ENCODE data around the gene SLC10A7. TPM values are rescaled to one million over a fixed set of nuclear protein-coding genes. Genes with fewer than 3 reads are reported as not detected.

Gene SLC10A7
- total and polyA plus RNA-seq, 2 of the 13 experiments (the other 11 are each of a cell fraction or from before 2014, with no cell fraction given): 18.5 to 18.8 TPM

DNA sequence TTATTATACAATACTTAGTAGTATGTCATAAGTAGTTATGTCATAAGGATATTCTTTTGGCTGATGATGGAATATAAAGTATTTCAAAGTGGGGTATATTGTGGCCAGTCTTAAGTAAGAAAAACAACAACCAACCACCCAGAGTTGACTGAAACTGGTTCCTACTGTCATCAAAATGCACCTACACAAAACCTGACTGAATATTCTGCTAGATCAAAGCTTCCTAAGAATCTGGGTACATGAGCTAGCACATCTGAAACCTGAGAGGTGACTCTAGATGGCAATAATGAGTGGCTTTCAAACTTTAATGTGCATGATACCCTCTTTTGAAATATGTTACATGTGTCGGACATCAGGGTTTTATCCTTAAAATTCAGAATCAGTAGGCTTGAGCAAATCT is 247.0 kb downstream of the SLC10A7 start:
- H3K4me1 ChIP-seq (ENCODE audit: insufficient read depth, low read length): no peaks in the 10 kb centered on the region
- 100% methylated on average over 1 of the region's 1 CpG for WGBS (ENCODE audit: low lambda C conversion rate)
- intact Hi-C loops (cut with micrococcal nuclease; ENCODE audit: unreplicated experiment) (no loop called here), in situ Hi-C loops (cut with HindIII; ENCODE audit: extremely low pct_ligation_motif_present, low pct_unique_long_range_greater_than_20kb) (no loop called here)
- no peaks in the 10 kb centered on the region for H4K20me1 ChIP-seq (ENCODE audit: insufficient read depth, low read length)
- H3K9me3 ChIP-seq (ENCODE audit: low read length): no peaks in the 10 kb centered on the region
- FAIRE-seq (no peak), ATAC-seq (no peak), DNase-seq (ENCODE audit: low spot score) (no peak)
- no peak overlapping the region for H2AFZ ChIP-seq (ENCODE audit: low read length)
- ChIA-PET CTCF (ENCODE audit: low intra/inter-chr PET ratio, low total read pairs) (no interaction called here), POLR2A (no interaction called here)
- no peaks in the 10 kb centered on the region for H3K79me2 ChIP-seq (ENCODE audit: insufficient read depth, low read length)
- no peak for TF ChIP-seq HCFC1 (IDR thresholded peaks at IDR 0.05; ENCODE audit: low read depth, low read length)
- TF ChIP-seq, protein P1, sequence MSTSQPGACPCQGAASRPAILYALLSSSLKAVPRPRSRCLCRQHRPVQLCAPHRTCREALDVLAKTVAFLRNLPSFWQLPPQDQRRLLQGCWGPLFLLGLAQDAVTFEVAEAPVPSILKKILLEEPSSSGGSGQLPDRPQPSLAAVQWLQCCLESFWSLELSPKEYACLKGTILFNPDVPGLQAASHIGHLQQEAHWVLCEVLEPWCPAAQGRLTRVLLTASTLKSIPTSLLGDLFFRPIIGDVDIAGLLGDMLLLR (CRISPR knock-in tag; IDR thresholded peaks at IDR 0.05): no peak
- no peak for TF ChIP-seq ZNF205 (CRISPR knock-in tag; IDR thresholded peaks at IDR 0.05)
- no peak for TF ChIP-seq ARNTL (CRISPR knock-in tag; IDR thresholded peaks at IDR 0.05)
- TF ChIP-seq, protein P2, sequence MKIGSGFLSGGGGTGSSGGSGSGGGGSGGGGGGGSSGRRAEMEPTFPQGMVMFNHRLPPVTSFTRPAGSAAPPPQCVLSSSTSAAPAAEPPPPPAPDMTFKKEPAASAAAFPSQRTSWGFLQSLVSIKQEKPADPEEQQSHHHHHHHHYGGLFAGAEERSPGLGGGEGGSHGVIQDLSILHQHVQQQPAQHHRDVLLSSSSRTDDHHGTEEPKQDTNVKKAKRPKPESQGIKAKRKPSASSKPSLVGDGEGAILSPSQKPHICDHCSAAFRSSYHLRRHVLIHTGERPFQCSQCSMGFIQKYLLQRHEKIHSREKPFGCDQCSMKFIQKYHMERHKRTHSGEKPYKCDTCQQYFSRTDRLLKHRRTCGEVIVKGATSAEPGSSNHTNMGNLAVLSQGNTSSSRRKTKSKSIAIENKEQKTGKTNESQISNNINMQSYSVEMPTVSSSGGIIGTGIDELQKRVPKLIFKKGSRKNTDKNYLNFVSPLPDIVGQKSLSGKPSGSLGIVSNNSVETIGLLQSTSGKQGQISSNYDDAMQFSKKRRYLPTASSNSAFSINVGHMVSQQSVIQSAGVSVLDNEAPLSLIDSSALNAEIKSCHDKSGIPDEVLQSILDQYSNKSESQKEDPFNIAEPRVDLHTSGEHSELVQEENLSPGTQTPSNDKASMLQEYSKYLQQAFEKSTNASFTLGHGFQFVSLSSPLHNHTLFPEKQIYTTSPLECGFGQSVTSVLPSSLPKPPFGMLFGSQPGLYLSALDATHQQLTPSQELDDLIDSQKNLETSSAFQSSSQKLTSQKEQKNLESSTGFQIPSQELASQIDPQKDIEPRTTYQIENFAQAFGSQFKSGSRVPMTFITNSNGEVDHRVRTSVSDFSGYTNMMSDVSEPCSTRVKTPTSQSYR (CRISPR knock-in tag; IDR thresholded peaks at IDR 0.05; ENCODE audit: borderline replicate concordance): no peak
- TF ChIP-seq SMAD1 (CRISPR knock-in tag; IDR thresholded peaks at IDR 0.05; ENCODE audit: borderline replicate concordance, low read depth): no peak
- TF ChIP-seq, protein P3, sequence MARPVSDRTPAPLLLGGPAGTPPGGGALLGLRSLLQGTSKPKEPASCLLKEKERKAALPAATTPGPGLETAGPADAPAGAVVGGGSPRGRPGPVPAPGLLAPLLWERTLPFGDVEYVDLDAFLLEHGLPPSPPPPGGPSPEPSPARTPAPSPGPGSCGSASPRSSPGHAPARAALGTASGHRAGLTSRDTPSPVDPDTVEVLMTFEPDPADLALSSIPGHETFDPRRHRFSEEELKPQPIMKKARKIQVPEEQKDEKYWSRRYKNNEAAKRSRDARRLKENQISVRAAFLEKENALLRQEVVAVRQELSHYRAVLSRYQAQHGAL (CRISPR knock-in tag; IDR thresholded peaks at IDR 0.05; ENCODE audit: not compliant biosample characterization): no peak
- TF ChIP-seq ZNF569 (CRISPR knock-in tag; IDR thresholded peaks at IDR 0.05; ENCODE audit: borderline replicate concordance): no peak
- TF ChIP-seq ZNF335 (CRISPR knock-in tag; IDR thresholded peaks at IDR 0.05): no peak
- no peak for TF ChIP-seq ZNF136 (CRISPR knock-in tag; IDR thresholded peaks at IDR 0.05; ENCODE audit: low read depth)
- no peak for TF ChIP-seq PAX8 (CRISPR knock-in tag; IDR thresholded peaks at IDR 0.05; ENCODE audit: borderline replicate concordance)
- no peak for TF ChIP-seq CEBPB (IDR thresholded peaks at IDR 0.05; ENCODE audit: borderline replicate concordance, low read depth, low read length)
- no peak for TF ChIP-seq RBFOX2 (IDR thresholded peaks at IDR 0.05; ENCODE audit: low read depth, low read length)
- H3K4me2 ChIP-seq (ENCODE audit: low read depth, low read length): no peak overlapping the region
- H3K36me3 ChIP-seq (replicated peaks in 1 of 2; ENCODE audit: control insufficient read depth in 1 of 2, insufficient read depth in 2 of 2, low read length in 2 of 2): no peaks in the 10 kb centered on the region
- no peaks in the 10 kb centered on the region for H3K27me3 ChIP-seq (ENCODE audit: control insufficient read depth in 1 of 2, insufficient read depth in 2 of 2, low read length in 2 of 2)
- no peak overlapping the region for H3K9ac ChIP-seq (ENCODE audit: insufficient read depth, low read depth, low read length)
- H3K4me3 ChIP-seq (replicated peaks in 1 of 3; ENCODE audit: insufficient read depth in 1 of 3, low read depth in 2 of 3, low read length in 3 of 3): no peak overlapping the region
- BruUV-seq (replicated peaks): no TSS peak
- H3K27ac ChIP-seq (ENCODE audit: extremely low read length, insufficient read depth, low read length): no peak overlapping the region

Measured in HepG2 (cell line).